ENCODE measurements around the gene SLC16A11.

- no peak for TF ChIP-seq ZNF532 (CRISPR knock-in tag; IDR thresholded peaks at IDR 0.05; ENCODE audit: borderline replicate concordance)
- no peak for TF ChIP-seq GRHL2 (CRISPR knock-in tag; IDR thresholded peaks at IDR 0.05; ENCODE audit: insufficient replicate concordance, severe bottlenecking)
- TF ChIP-seq CTCF (IDR thresholded peaks at IDR 0.05): no peak
- no peak for TF ChIP-seq ATF3 (CRISPR knock-in tag; conservative IDR thresholded peaks at IDR 0.05)
- no peak for TF ChIP-seq ZNF281 (CRISPR knock-in tag; IDR thresholded peaks at IDR 0.05)
These were observed 24.4 kb upstream of the SLC16A11 start for GRCh38 chr17:7068268-7068667.
